ENCODE data around the gene MPLKIP.
"Not testable (repeated sequence)": the region's sequence is repeated elsewhere in the genome, so short reads cannot be mapped to it uniquely, and the experiment has no call there.

The MPLKIP gene

GRCh38 chr7:40151504-40151903 lies 17.1 kb upstream of the MPLKIP start:
- Histone ChIP-seq H3K9me3 (replicated peaks; ENCODE audit: insufficient read depth, low read length) (no peaks in the 10 kb centered on the region), H3K9ac (ENCODE audit: low read length) (no peak overlapping the region), H3F3A (ENCODE audit: insufficient read depth, low read length) (no peaks in the 10 kb centered on the region), H3K27me3 (replicated peaks; ENCODE audit: insufficient read depth, low read length) (no peaks in the 10 kb centered on the region), H3K27ac (ENCODE audit: low read length) (no peak overlapping the region), H3K4me1 (ENCODE audit: low read length) (no peaks in the 10 kb centered on the region), H4K20me1 (ENCODE audit: insufficient read depth, low read length) (no peaks in the 10 kb centered on the region), H3K4me3 (ENCODE audit: low read length) (no peak overlapping the region), H3K9me2 (replicated peaks; ENCODE audit: insufficient read depth, low read length) (no peaks in the 10 kb centered on the region), H3K4me2 (ENCODE audit: low read depth, low read length) (no peak overlapping the region), H2AFZ (ENCODE audit: low read length) (no peak overlapping the region), H3K36me3 (replicated peaks; ENCODE audit: insufficient read depth, low read length) (no peaks in the 10 kb centered on the region), H3K79me2 (ENCODE audit: low read length) (no peaks in the 10 kb centered on the region)
- no peak for DNase-seq
- TF ChIP-seq EZH2 (optimal IDR thresholded peaks at IDR 0.05; ENCODE audit: low read depth, low read length) (no peak), EZH2phosphoT487 (IDR thresholded peaks at IDR 0.05; ENCODE audit: low read length) (no peak), CTCF (IDR thresholded peaks at IDR 0.05; ENCODE audit: low read length) (no peak)

DNA sequence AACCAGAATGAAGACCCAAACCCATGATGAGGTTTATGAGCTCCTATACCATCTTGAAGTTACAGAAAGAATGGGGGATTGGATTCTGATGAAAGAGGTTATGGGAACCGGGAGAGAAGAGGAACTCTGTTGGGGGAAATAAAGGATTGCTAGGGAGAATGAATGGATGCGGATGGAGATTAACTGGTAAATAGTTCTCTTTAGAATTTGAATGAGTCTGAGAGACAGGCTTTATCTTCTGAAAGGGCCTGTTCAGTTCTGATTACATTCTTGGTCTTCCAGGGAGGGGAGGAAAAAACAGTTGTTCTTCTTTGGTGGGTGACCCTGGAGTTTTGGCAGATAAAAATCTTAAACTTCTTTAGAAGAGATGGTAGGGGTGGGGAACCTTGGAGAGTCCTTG lies 14.2 kb upstream of the MPLKIP start:
- Histone ChIP-seq H2AFZ (ENCODE audit: low read length) (no peak overlapping the region), H3K27me3 (replicated peaks; ENCODE audit: insufficient read depth, low read length) (no peaks in the 10 kb centered on the region), H3K9ac (ENCODE audit: low read length) (no peak overlapping the region), H3K79me2 (ENCODE audit: low read length) (no peaks in the 10 kb centered on the region), H4K20me1 (ENCODE audit: insufficient read depth, low read length) (no peaks in the 10 kb centered on the region), H3K27ac (ENCODE audit: low read length) (no peak overlapping the region), H3K4me3 (ENCODE audit: low read length) (no peak overlapping the region), H3K36me3 (replicated peaks; ENCODE audit: insufficient read depth, low read length) (no peaks in the 10 kb centered on the region), H3K9me2 (replicated peaks; ENCODE audit: insufficient read depth, low read length) (no peaks in the 10 kb centered on the region), H3F3A (ENCODE audit: insufficient read depth, low read length) (no peaks in the 10 kb centered on the region), H3K9me3 (replicated peaks; ENCODE audit: insufficient read depth, low read length) (no peaks in the 10 kb centered on the region), H3K4me1 (ENCODE audit: low read length) (no peaks in the 10 kb centered on the region), H3K4me2 (ENCODE audit: low read depth, low read length) (no peak overlapping the region)
- no peak for DNase-seq
- no peak for TF ChIP-seq CTCF (IDR thresholded peaks at IDR 0.05; ENCODE audit: low read length)
- no peak for TF ChIP-seq EZH2phosphoT487 (IDR thresholded peaks at IDR 0.05; ENCODE audit: low read length)

DNA sequence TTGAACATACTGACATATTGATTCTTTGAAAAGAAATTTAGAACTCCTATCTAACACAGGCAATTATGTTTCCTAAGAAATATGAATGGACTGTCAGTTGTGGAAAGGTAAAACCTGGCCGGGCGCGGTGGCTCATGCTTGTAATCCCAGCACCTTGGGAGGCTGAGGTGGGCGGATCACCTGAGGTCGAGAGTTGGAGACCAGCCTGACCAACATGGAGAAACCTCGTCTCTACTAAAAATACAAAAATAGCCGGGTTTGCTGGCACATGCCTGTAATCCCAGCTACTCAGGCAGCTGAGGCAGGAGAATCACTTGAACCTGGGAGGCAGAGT lies 13.8 kb upstream of the MPLKIP start:
- H3K4me2 ChIP-seq (ENCODE audit: low read depth, low read length); H3K9me3 ChIP-seq (replicated peaks; ENCODE audit: insufficient read depth, low read length); H3K36me3 ChIP-seq (replicated peaks; ENCODE audit: insufficient read depth, low read length); H2AFZ ChIP-seq (ENCODE audit: low read length); H3K27me3 ChIP-seq (replicated peaks; ENCODE audit: insufficient read depth, low read length); H3K9ac ChIP-seq (ENCODE audit: low read length); H3F3A ChIP-seq (ENCODE audit: insufficient read depth, low read length); H4K20me1 ChIP-seq (ENCODE audit: insufficient read depth, low read length); H3K9me2 ChIP-seq (replicated peaks; ENCODE audit: insufficient read depth, low read length); H3K27ac ChIP-seq (ENCODE audit: low read length); DNase-seq; H3K4me1 ChIP-seq (ENCODE audit: low read length); H3K79me2 ChIP-seq (ENCODE audit: low read length); H3K4me3 ChIP-seq (ENCODE audit: low read length): not testable (repeated sequence)

- Histone ChIP-seq H3K4me1 (ENCODE audit: low read length) (no peaks in the 10 kb centered on the region), H3K36me3 (replicated peaks; ENCODE audit: insufficient read depth, low read length) (no peaks in the 10 kb centered on the region), H3K27me3 (replicated peaks; ENCODE audit: insufficient read depth, low read length) (no peaks in the 10 kb centered on the region), H3K9me2 (replicated peaks; ENCODE audit: insufficient read depth, low read length) (no peaks in the 10 kb centered on the region), H3K79me2 (ENCODE audit: low read length) (no peaks in the 10 kb centered on the region), H3K4me3 (ENCODE audit: low read length) (no peak overlapping the region), H3K27ac (ENCODE audit: low read length) (no peak overlapping the region), H2AFZ (ENCODE audit: low read length) (no peak overlapping the region), H3F3A (ENCODE audit: insufficient read depth, low read length) (no peaks in the 10 kb centered on the region), H3K4me2 (ENCODE audit: low read depth, low read length) (no peak overlapping the region), H3K9me3 (replicated peaks; ENCODE audit: insufficient read depth, low read length) (no peaks in the 10 kb centered on the region), H3K9ac (ENCODE audit: low read length) (no peak overlapping the region), H4K20me1 (ENCODE audit: insufficient read depth, low read length) (no peaks in the 10 kb centered on the region)
- no peak for DNase-seq
- TF ChIP-seq EZH2phosphoT487 (IDR thresholded peaks at IDR 0.05; ENCODE audit: low read length) (no peak), EZH2 (optimal IDR thresholded peaks at IDR 0.05; ENCODE audit: low read depth, low read length) (no peak), CTCF (IDR thresholded peaks at IDR 0.05; ENCODE audit: low read length) (no peak)
Observed at GRCh38 chr7:40147371-40148246, 13.2 kb upstream of the MPLKIP start.

- H3K4me2 ChIP-seq (ENCODE audit: low read depth, low read length); H3K36me3 ChIP-seq (replicated peaks; ENCODE audit: insufficient read depth, low read length); H3K79me2 ChIP-seq (ENCODE audit: low read length); H3K9me2 ChIP-seq (replicated peaks; ENCODE audit: insufficient read depth, low read length); H3K4me1 ChIP-seq (ENCODE audit: low read length); H2AFZ ChIP-seq (ENCODE audit: low read length); DNase-seq; H3K9me3 ChIP-seq (replicated peaks; ENCODE audit: insufficient read depth, low read length); H3K4me3 ChIP-seq (ENCODE audit: low read length); H3K9ac ChIP-seq (ENCODE audit: low read length); H4K20me1 ChIP-seq (ENCODE audit: insufficient read depth, low read length); H3K27me3 ChIP-seq (replicated peaks; ENCODE audit: insufficient read depth, low read length); H3K27ac ChIP-seq (ENCODE audit: low read length); H3F3A ChIP-seq (ENCODE audit: insufficient read depth, low read length): not testable (repeated sequence)
Observed at GRCh38 chr7:40145596-40146130, 11.2 kb upstream of the MPLKIP start.
